ENCODE data around the gene DEXI.
"Not testable (repeated sequence)": the region's sequence is repeated elsewhere in the genome, so short reads cannot be mapped to it uniquely, and the experiment has no call there.

DEXI gene

DNA sequence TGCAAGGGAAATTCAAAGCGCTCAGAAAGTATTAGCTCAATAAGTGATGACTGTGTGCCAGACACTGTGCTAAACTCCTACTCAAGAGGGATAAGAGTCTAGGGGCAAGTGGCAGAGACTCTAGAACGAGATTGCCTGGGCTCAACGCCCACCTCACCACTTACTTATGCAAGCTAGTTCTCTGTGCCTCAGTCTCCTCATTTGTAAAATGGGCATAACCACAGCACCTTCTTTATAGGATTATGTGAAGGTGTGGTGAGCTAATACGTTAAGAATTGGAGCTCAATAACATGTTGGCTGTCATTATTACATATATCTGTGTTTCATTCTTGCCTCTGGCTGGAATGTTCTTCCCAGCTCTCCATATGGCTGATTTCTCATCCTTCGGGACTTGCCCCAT is 15.4 kb downstream of the DEXI start:
- DNase-seq (ENCODE audit: low read depth): no peak

DNA sequence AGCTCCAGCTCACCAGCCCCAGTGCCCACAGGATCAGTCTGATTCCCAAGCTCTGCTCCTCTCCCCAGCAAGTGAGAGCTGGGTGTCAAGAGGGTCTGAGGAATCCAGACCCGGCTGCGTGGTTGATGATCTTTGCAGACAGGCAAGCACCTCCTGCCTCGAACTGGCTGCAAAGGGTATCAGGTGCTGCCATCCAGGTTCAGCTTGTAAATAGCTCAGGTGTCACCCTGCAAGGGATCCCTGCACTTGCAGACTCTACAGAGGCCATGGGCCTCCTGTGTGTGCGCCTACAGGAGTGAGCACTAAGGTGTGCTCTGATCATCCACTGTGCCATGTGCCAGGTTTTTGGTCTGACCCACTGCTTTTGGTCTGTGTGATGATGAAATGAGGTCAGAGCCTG is 16.2 kb downstream of the DEXI start:
- DNase-seq (ENCODE audit: low read depth): no peak

DNA sequence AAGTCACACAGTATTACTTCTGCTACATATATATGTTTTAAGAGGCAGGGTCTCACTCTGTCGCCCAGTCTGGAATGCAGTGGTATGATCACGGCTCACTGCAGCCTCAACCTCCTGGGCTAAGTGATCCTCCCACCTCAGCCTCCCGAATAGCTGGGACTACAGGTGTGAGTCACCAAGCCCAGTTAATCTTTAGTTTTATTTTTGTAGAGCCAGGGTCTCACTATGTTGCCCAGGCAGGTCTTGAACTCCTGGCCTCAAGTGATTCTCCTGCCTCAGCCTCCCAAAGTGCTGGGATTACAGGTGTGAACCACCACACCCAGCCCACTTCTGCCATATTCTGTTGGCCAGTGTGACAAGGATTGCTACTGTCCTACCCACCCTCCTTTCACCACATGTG is 17.0 kb downstream of the DEXI start:
- DNase-seq (ENCODE audit: low read depth): not testable (repeated sequence)

DNA sequence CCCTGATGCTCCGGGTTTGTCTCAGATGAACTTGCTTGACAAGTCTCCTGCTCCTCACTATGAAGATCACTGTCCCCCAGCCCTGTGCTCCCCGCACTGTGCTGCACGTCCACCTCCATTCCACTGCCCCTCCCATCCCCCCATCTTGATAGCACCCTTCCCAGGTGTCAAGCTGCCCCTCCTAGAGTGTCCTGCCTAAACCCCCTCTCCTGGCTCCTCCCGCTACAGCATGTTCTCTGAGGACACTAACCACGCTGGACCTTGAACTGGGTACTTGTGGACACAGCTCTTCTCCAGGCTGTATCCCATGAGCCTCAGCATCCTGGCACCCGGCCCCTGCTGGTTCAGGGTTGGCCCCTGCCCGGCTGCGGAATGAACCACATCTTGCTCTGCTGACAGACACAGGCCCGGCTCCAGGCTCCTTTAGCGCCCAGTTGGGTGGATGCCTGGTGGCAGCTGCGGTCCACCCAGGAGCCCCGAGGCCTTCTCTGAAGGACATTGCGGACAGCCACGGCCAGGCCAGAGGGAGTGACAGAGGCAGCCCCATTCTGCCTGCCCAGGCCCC is 18.5 kb downstream of the DEXI start:
- no peak for DNase-seq (ENCODE audit: low read depth)

DNA sequence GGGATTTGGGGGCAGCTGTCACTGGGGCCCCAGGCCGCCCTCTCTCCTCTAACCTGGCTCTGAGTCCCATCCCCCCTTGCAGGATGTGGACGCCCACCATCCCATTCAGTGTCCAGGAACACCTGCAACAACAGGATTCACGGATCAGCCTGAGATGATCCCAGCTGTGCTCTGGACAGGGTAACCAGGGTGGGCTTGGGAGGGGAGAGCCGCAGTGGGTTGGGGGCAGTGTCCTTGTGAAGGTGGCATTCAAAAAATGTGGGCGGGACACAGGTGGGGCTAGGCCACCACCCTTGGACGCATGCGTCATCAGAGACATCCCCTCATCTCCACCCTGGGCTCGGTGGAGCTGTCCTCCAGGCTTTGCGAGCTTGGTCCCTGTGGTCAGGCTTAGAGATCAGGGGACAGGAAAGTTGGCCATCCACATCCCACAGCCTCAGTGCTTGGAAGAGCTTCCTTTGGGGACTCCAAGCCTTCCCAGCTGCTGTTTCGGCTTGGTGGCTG is 19.1 kb downstream of the DEXI start:
- no peak for DNase-seq (ENCODE audit: low read depth)

DNA sequence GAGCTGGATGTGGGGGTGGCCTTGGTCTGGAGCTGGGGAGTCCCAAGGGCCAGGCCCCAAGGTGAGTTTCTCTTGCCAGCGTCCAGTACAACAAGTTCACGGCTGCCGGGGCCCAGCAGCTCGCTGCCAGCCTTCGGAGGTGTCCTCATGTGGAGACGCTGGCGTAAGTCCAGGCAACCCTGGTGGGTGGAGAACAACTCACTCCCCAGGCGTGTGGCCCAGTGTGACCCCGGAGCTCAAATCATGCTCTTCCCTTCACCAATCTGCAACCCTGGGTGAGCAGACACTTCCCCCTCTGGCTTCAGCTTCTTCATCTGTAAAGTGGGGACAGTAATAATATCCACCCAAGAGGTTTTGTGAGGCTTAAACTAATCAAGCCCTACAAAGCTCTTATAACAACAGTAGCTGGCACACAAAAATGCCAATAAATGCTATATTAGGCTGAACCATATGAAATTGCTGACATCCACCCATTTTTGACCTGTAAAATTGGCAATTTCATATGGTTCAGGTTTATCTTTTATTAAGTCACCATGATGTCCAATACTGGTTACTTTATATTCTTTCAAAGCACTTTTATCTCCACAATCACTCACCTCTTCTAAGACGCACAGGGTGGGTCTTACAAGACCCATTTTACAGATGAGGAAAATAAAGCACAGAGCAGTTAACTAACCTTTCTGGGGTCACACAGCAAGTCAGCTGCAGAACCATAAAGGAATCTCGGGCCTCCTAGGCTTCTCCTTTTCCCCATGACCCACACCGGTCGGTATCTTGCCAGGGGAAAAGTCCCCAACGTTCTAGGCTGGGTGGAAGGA is 19.7 kb downstream of the DEXI start:
- DNase-seq (ENCODE audit: low read depth): no peak

DNA sequence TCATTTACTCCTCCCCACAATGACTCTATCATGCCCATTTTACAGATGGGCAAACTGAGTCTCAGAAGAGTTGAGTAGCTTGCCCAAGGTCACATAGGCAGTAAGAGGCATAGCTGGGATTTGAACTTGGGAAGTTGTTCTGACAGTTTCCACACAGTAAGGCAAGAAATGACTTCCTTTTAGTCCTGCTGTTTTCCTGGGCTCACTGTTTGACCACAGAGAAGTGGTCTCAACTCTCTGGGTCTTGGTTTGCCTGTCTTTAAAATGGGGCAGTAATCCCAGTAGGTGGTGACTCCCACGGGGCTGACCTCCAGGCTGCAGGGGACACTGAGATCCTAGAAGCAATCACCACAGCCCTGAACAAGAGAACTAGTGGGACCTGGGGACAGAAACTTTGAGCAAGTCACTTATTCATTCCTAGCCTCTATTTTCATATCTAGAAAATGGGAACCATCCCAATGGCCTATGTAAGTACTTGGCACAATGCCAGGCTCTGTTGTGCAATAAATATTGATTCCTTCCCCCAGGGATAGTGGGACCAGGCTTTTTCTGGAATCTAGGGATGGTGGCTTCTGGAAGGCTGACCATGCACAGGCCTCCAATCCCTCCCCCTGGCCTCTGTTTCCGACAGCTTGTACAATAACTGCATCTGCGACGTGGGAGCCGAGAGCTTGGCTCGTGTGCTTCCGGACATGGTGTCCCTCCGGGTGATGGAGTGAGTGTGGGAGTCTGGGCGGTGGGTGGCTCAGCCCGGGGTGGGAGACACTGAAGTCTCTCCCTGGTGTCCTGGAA is 20.5 kb downstream of the DEXI start:
- no peak for DNase-seq (ENCODE audit: low read depth)

DNA sequence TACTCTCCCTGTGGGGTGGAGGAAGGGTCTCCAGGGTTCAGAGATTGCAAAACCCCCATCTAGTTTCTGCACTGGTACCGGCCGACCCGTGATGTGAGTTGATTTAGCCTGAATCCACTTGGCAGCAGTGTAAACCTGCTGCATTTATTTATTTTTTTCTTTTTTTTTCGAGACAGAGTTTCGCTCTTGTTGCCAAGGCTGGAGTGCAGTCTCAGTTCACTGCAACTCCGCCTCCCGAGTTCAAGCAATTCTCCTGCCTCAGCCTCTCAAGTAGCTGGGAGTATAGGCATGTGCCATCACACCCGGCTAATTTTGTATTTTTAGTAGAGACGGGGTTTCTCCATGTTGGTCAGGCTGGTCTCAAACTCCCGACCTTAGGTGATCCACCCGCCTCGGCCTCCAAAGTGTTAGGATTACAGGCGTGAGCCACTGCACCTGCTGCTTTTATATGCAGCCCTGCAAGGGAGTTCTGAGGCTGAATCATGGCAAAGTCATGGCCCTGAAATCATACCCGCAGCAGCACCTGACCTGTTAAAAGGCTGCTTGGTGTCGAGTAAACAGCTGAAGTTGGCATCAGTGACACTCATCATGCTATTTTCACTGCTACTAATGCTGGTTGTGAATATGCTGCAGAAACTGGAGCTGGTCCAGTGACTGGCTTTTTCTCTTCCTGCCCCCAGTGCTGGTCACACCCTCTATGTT is 21.4 kb downstream of the DEXI start:
- no peak for DNase-seq (ENCODE audit: low read depth)

DNA sequence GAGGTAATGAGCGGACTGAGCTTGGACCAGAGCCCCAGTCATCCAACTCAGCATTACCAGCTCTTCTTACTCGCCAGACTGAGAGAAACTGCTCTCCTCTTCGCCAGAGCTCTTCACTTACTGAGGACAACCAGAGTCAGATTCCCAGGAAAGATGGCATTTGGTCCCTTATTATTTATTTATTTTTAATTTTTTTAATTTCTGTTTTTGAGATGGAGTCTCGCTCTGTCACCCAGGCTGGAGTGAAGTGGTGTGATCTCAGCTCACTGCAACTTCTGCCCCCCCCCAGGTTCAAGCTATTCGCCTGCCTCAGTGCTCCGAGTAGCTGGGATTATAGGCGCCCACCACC is 23.3 kb downstream of the DEXI start:
- DNase-seq (ENCODE audit: low read depth): no peak

DNA sequence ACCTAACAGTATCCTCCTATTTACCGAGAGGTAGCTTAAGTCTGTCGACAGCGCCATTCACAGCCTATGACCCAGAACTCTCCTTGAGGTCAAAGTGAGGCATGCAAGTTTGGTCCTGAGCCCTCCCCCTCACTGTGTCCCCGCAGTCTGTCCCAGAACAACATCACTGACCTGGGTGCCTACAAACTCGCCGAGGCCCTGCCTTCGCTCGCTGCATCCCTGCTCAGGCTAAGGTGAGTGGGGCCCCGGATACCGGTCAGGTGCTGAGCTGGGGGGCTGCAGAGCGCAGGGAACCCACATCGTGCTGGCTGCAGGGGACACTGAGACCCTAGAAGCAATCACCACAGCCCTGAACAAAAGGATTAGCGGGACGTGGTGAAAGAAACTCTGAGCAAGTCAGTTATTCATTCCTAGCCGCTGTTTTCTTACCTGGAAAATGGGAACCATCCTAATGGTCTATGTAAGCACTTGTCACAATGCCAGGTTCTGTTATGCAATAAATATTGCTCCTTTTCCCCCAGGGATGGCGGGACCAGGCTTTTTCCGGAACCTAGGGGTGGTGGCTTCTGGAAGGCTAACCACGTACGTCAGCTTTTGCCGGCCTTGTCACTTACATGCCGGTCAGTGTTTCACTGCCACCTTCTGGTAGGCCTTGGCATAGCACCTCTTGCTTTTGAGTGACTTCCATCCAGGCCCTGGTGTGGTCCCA is 23.8 kb downstream of the DEXI start:
- DNase-seq (ENCODE audit: low read depth): peak; percentile 77

DNA sequence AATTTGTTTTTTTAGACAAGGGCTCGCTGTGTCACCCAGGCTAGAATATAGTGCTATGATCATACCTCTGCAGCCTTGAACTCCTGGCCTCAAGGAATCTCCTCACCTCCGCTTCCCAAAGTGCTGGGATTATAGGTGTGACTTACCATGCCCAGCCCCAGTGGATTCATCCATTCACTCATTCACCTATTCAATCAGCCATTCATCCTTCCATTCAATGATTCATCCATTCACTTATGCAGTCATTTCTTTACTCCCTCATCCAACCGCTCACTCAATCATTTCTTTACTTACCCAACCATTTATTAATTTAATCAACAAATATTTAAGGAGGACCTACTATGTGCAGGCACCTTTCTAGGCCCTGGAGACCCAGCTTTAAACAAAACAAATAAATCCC is 25.7 kb downstream of the DEXI start:
- DNase-seq (ENCODE audit: low read depth): no peak

DNA sequence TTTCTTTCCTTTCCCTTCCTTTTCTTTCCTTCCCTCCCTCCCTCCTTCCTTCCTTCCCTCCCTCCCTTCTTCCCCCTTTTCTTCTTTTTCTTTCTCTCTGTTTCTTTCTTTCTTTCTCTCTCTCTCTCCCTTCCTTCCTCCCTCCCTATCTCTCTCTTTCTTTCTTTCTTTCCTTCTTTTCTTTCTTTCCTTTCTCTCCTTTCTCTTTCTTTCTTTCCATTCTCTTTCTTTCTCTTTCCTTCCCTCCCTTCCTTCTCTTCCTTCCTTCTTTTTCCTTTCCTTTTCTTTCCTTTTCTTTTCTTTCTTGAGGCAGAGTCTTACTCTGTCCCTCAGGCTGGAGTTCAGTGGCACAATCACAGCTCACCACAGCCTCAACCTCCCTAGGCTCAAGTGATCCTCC is 31.0 kb downstream of the DEXI start:
- DNase-seq (ENCODE audit: low read depth): no peak

DNA sequence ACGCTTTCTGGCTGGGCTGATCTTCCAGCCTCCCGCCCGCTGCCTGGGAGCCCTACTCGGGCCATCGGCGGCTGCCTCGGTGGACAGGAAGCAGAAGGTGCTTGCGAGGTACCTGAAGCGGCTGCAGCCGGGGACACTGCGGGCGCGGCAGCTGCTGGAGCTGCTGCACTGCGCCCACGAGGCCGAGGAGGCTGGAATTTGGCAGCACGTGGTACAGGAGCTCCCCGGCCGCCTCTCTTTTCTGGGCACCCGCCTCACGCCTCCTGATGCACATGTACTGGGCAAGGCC is 34.6 kb downstream of the DEXI start:
- no peak for DNase-seq (ENCODE audit: low read depth)

DNA sequence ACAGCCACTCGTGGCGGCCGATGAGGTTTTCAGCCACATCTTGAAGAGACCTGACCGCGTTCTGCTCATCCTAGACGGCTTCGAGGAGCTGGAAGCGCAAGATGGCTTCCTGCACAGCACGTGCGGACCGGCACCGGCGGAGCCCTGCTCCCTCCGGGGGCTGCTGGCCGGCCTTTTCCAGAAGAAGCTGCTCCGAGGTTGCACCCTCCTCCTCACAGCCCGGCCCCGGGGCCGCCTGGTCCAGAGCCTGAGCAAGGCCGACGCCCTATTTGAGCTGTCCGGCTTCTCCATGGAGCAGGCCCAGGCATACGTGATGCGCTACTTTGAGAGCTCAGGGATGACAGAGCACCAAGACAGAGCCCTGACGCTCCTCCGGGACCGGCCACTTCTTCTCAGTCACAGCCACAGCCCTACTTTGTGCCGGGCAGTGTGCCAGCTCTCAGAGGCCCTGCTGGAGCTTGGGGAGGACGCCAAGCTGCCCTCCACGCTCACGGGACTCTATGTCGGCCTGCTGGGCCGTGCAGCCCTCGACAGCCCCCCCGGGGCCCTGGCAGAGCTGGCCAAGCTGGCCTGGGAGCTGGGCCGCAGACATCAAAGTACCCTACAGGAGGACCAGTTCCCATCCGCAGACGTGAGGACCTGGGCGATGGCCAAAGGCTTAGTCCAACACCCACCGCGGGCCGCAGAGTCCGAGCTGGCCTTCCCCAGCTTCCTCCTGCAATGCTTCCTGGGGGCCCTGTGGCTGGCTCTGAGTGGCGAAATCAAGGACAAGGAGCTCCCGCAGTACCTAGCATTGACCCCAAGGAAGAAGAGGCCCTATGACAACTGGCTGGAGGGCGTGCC is 35.1 kb downstream of the DEXI start:
- DNase-seq (ENCODE audit: low read depth): no peak

DNA sequence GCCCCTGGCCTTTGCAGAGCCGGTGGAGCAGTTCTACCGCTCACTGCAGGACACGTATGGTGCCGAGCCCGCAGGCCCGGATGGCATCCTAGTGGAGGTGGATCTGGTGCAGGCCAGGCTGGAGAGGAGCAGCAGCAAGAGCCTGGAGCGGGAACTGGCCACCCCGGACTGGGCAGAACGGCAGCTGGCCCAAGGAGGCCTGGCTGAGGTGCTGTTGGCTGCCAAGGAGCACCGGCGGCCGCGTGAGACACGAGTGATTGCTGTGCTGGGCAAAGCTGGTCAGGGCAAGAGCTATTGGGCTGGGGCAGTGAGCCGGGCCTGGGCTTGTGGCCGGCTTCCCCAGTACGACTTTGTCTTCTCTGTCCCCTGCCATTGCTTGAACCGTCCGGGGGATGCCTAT is 35.8 kb downstream of the DEXI start:
- DNase-seq (ENCODE audit: low read depth): no peak

DNA sequence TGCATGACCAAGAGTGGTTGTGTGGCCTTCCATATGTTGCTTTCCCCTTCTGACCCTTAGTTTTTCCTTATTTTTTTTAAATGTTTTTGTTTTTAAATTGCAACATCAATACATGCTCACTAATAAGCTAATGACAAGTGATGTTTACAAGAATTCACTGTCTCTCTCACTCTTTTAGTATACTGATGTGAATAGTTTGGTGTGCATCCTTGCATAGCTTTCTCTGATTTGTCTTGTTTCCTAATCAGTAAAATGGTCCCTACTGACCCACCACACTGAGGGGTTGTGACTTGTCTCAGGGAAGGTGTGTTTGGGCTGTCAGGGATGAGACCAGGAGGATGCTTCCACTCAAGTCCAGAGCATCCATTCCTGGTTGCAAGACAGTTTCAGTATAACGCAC is 39.3 kb downstream of the DEXI start:
- DNase-seq (ENCODE audit: low read depth): no peak

DNA sequence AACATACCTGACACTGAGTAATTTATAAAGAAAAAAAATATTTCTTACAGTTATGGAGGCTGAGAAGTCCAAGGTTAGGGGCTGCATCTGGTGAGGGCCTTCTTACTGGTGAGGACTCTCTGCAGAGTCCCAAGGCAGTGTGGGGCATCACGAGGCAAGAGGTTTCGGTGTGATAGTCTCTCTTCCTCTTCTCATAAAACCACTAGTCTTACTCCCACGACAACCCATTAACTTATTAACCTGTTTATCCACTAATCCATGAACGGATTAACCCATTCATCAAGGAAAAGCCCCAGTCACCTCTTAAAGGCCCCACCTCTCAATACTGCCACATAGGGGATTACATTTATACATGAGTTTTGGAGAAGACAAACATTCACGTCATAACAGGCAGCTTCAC is 45.1 kb downstream of the DEXI start:
- DNase-seq (ENCODE audit: low read depth): no peak

DNA sequence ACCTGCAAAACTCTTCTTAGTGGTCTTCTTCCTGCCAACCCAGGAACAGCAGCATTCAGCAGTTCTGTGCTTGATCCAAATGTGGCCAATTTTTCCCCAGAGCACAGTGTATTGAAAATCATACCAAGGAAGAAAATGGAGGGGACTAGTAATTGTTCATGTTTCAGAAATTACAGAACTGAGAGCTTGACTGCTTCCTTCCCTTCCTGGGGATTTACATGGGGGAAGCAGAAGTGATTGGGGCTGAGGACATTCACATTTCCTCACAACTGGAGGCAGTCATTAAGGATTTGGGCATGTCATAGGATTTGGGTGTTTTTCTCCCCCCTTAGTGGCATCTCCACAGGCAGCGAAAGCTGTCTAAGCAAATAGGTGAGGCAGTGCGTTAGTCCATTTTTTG is 45.5 kb downstream of the DEXI start:
- DNase-seq (ENCODE audit: low read depth): no peak

DNA sequence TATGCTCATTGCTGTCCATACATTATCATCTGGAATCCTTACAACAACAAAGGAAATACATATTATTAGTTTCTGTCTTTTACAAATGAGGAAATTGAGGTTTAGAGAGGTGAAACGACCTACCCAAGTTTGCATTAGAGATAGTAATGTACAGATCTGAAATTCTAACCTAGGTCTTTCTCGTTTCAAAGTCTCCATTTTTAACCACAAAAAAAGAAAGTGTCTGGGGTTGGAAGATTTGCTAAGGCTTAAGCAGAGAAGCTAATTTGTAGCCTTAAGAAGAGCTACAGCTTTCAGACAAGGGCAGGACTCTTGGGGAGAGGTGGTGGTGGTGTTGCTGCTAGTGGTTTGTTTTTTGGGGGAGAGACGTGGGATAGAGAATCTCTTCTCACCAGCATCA is 46.1 kb downstream of the DEXI start:
- DNase-seq (ENCODE audit: low read depth): no peak

DNA sequence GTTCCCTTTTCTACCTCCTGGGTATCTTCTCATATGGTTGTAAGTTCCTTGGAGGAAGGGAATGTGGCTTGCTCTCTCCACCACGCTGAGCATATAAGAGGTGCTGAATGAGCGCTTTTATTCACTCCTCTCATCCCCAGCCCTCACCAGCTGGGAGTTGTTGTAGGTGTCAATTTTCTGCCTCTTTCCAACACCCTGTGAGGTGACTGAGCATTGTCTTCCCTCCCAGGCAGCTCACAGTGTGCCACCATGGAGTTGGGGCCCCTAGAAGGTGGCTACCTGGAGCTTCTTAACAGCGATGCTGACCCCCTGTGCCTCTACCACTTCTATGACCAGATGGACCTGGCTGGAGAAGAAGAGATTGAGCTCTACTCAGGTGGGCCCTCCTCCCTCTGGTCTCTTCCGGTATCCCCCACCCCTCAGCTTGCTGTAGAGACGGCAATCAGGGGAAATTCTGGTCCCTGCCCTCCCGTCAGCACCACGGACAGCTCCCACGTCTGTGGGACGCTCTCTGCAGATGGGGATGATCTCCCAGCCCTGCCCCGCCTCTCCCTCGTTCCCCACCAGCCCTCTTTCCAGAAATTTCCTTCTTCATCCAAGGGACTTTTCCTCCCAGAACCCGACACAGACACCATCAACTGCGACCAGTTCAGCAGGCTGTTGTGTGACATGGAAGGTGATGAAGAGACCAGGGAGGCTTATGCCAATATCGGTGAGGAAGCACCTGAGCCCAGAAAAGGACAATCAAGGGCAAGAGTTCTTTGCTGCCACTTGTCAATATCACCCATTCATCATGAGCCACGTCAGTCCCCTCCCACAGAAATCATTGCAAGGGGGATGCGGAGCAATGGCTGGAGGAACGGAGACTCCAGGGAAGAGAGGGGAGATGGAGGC is 47.0 kb downstream of the DEXI start:
- DNase-seq (ENCODE audit: low read depth): no peak

Measured in activated T-cell treated with anti-CD3 and anti-CD28 coated beads for 24 hours (primary cell).